IMR-90 (cell line): Measurements from ENCODE around the gene NPAS2.

Source experiments
- CHD1 ChIP-seq: IDR thresholded peaks from 2 replicates; pipeline ENCODE4 v1.6.1; 2012; ENCODE audit warnings: low read depth, low read length, improper control_type of control experiment
- CTCF ChIP-seq: conservative IDR thresholded peaks from 2 replicates; pipeline ENCODE4 v1.5.1; 2012; ENCODE audit warnings: mild to moderate bottlenecking, low read depth, low read length, improper control_type of control experiment
- FOS ChIP-seq: fragments of 150-350 bp; IDR thresholded peaks from 2 replicates; pipeline ENCODE4 v1.6.1; 2016; ENCODE audit warnings: low read depth, low read length
- MXI1 ChIP-seq: IDR thresholded peaks from 2 replicates; pipeline ENCODE4 v1.6.1; 2012; ENCODE audit warnings: low read depth, mild to moderate bottlenecking, low read length, moderate library complexity, borderline replicate concordance
- POLR2A ChIP-seq: IDR thresholded peaks from 2 replicates; pipeline ENCODE4 v1.6.1; 2012; ENCODE audit warnings: mild to moderate bottlenecking, low read depth, low read length
- RAD21 ChIP-seq: IDR thresholded peaks from 2 replicates; pipeline ENCODE4 v1.6.1; 2012; ENCODE audit warnings: low read length, improper control_type of control experiment
- RCOR1 ChIP-seq: IDR thresholded peaks from 2 replicates; pipeline ENCODE4 v1.6.1; 2012; ENCODE audit warnings: mild to moderate bottlenecking, low read length, improper control_type of control experiment; ENCODE audit not compliant: insufficient replicate concordance
- RFX5 ChIP-seq: IDR thresholded peaks from 2 replicates; pipeline ENCODE4 v1.8.0; 2012; ENCODE audit warnings: low read depth, mild to moderate bottlenecking, low read length, moderate library complexity
- SMC3 ChIP-seq: fragments of 150-350 bp; IDR thresholded peaks from 2 replicates; pipeline ENCODE4 v1.6.1; 2016; ENCODE audit warnings: low read depth, mild to moderate bottlenecking, antibody characterized with exemption, low read length, moderate library complexity

GRCh38 chr2:100975521-100975785 is 155.5 kb downstream of the NPAS2 start:
- no peak for TF ChIP-seq CTCF
- TF ChIP-seq POLR2A: no peak
- no peak for TF ChIP-seq RFX5
- TF ChIP-seq RCOR1: no peak
- no peak for TF ChIP-seq SMC3
- no peak for TF ChIP-seq MXI1
- TF ChIP-seq RAD21: no peak
- no peak for TF ChIP-seq FOS
- no peak for TF ChIP-seq CHD1
